HepG2 (cell line): ENCODE data around the gene DAB1. TPM values are rescaled to one million over a fixed set of nuclear protein-coding genes. Genes with fewer than 3 reads are reported as not detected.

Experiments used
- ATF3 ChIP-seq: sonication (generic); formaldehyde crosslinking; IDR thresholded peaks from 2 replicates; pipeline ENCODE4 v1.4.0; 2020; ENCODE audit warnings: missing genetic modification reagents
- HNF1A ChIP-seq, 2 experiments: sonication (generic) in 1 of 2; formaldehyde crosslinking in 1 of 2; IDR thresholded peaks; 2 replicates each; pipeline versions ENCODE4 v1.4.0 to v1.6.1; 2016 to 2020; ENCODE audit warnings: borderline replicate concordance in 1 of 2, low read depth in 1 of 2, mild to moderate bottlenecking in 1 of 2, missing genetic modification reagents in 1 of 2
- KLF11 ChIP-seq: IDR thresholded peaks from 2 replicates; pipeline ENCODE4 v1.6.1; 2016; ENCODE audit warnings: missing compliant biosample characterization
- POGZ ChIP-seq: sonication (generic); formaldehyde crosslinking; IDR thresholded peaks from 2 replicates; pipeline ENCODE4 v1.4.0; 2020; ENCODE audit warnings: mild to moderate bottlenecking, missing genetic modification reagents
- THYN1 ChIP-seq: sonication (generic); formaldehyde crosslinking; IDR thresholded peaks from 2 replicates; pipeline ENCODE4 v1.8.1; 2023; ENCODE audit warnings: low read depth, mild to moderate bottlenecking, moderate library complexity, missing genetic modification reagents, borderline replicate concordance
- TRAFD1 ChIP-seq: sonication (generic); formaldehyde crosslinking; IDR thresholded peaks from 2 replicates; pipeline ENCODE4 v1.5.1; 2020; ENCODE audit warnings: missing genetic modification reagents, mild to moderate bottlenecking, borderline replicate concordance
- WIZ ChIP-seq: sonication (generic); formaldehyde crosslinking; IDR thresholded peaks from 2 replicates; pipeline ENCODE4 v1.5.1; 2020; ENCODE audit warnings: mild to moderate bottlenecking, missing genetic modification reagents
- ZBTB43 ChIP-seq: sonication (generic); formaldehyde crosslinking; conservative IDR thresholded peaks from 2 replicates; pipeline ENCODE4 v1.4.0; 2020; ENCODE audit warnings: missing genetic modification reagents
- ZNF276 ChIP-seq: sonication (generic); formaldehyde crosslinking; IDR thresholded peaks from 2 replicates; pipeline ENCODE4 v1.4.0; 2020; ENCODE audit warnings: mild to moderate bottlenecking, low read depth, missing genetic modification reagents
- ZNF430 ChIP-seq: sonication (generic); formaldehyde crosslinking; IDR thresholded peaks from 2 replicates; pipeline ENCODE4 v1.9.0; 2021; ENCODE audit warnings: mild to moderate bottlenecking, missing genetic modification reagents
- ZNF503 ChIP-seq: sonication (generic); formaldehyde crosslinking; IDR thresholded peaks from 2 replicates; pipeline ENCODE4 v1.4.0; 2020; ENCODE audit warnings: missing genetic modification reagents
- ZNF530 ChIP-seq: sonication (generic); formaldehyde crosslinking; IDR thresholded peaks from 2 replicates; pipeline ENCODE4 v1.5.0; 2020; ENCODE audit warnings: low read depth, mild to moderate bottlenecking, missing genetic modification reagents
- ZNF607 ChIP-seq: sonication (generic); formaldehyde crosslinking; IDR thresholded peaks from 2 replicates; pipeline ENCODE4 v1.5.1; 2020; ENCODE audit warnings: missing genetic modification reagents, mild to moderate bottlenecking, borderline replicate concordance
- ZNF616 ChIP-seq: sonication (generic); formaldehyde crosslinking; IDR thresholded peaks from 2 replicates; pipeline ENCODE4 v1.5.0; 2020; ENCODE audit warnings: low read depth, mild to moderate bottlenecking, missing genetic modification reagents
- ZZZ3 ChIP-seq: sonication (generic); formaldehyde crosslinking; IDR thresholded peaks from 2 replicates; pipeline ENCODE4 v1.4.0; 2020; ENCODE audit warnings: missing genetic modification reagents, mild to moderate bottlenecking, borderline replicate concordance
- polyA plus RNA-seq, 8 experiments: library from polyadenylated mRNA; depleted of rRNA in 3 of 8; stranded (reverse) in 7 of 8; unstranded in 1 of 8; fragments of >200 nt; fragmentation: Illumina TruSeq in 4 of 8; extraction: Trizol in 4 of 8; gene quantifications; 2 replicates each; pipeline versions ENCODE4 v1.2.1 to v1.2.3, GENCODE V29; 2011 to 2016; ENCODE audit warnings: low read depth in 4 of 8, missing spikeins in 1 of 8, mixed read lengths in 1 of 8; ENCODE audit not compliant: insufficient read depth in 1 of 8
- total RNA-seq, 5 experiments: library from RNA; depleted of rRNA; stranded (reverse); fragments of >200 nt; fragmentation: Illumina TruSeq; extraction: Trizol; gene quantifications; 2 replicates each; pipeline ENCODE4 v1.2.3, GENCODE V29; 2016; ENCODE audit warnings: low read depth in 1 of 5

Gene DAB1
- total and polyA plus RNA-seq, 2 of the 13 experiments (the other 11 are each of a cell fraction or from before 2014, with no cell fraction given): 0.04 to 0.13 TPM

- TF ChIP-seq ZNF276 (CRISPR knock-in tag): no peak
- TF ChIP-seq POGZ (CRISPR knock-in tag): peak; percentile 49
- no peak for TF ChIP-seq ZZZ3 (CRISPR knock-in tag)
- no peak for TF ChIP-seq ZNF616 (CRISPR knock-in tag)
- no peak for TF ChIP-seq ZNF607 (CRISPR knock-in tag)
- TF ChIP-seq ZNF530 (CRISPR knock-in tag): no peak
- no peak for TF ChIP-seq ZBTB43 (CRISPR knock-in tag)
- peak; percentile 91 for TF ChIP-seq HNF1A (IDR thresholded peaks at IDR 0.05; ENCODE audit: low read depth)
- peak; percentile 66; the same call in 1 of the 2 replicates for TF ChIP-seq HNF1A (CRISPR knock-in tag; IDR thresholded peaks at IDR 0.05; ENCODE audit: borderline replicate concordance)
- no peak for TF ChIP-seq ZNF503 (CRISPR knock-in tag)
- no peak for TF ChIP-seq TRAFD1
- TF ChIP-seq THYN1 (CRISPR knock-in tag): no peak
- TF ChIP-seq ZNF430 (CRISPR knock-in tag): no peak
- no peak for TF ChIP-seq KLF11
- no peak for TF ChIP-seq ATF3
- no peak for TF ChIP-seq WIZ
Observed at GRCh38 chr1:56967900-56968832, 455.7 kb downstream of the DAB1 start (continued).
